ENCODE measurements around the gene ATXN1.
A peak's percentile ranks its signal among the peaks of the same experiment; 100 is the strongest.

The ATXN1 gene

GRCh38 chr6:16760516-16761470 lies at the start of gene ATXN1:
ATXN1 (minus strand) TSS chr6:16761460.
- DNase-seq (ENCODE audit: low read depth) = no peak
- peak within 1 kb of the TSS; percentile 87 for H3K4me3 ChIP-seq (ENCODE audit: low read depth, low read length)

- H3K4me3 ChIP-seq (ENCODE audit: low read depth, low read length) = no peak overlapping the region
- no peak for DNase-seq (ENCODE audit: low read depth)
Measured at GRCh38 chr6:16810411-16810810, 49.2 kb upstream of the ATXN1 start.

GRCh38 chr6:16809753-16810358 lies 48.6 kb upstream of the ATXN1 start:
- no peak for DNase-seq (ENCODE audit: low read depth)
- H3K4me3 ChIP-seq (ENCODE audit: low read depth, low read length) = no peak overlapping the region

GRCh38 chr6:16807956-16808355 lies 46.7 kb upstream of the ATXN1 start:
- no peak overlapping the region for H3K4me3 ChIP-seq (ENCODE audit: low read depth, low read length)
- no peak for DNase-seq (ENCODE audit: low read depth)

- no peak for DNase-seq (ENCODE audit: low read depth)
Measured at GRCh38 chr6:16806363-16806762, 45.1 kb upstream of the ATXN1 start.

GRCh38 chr6:16805243-16805950 lies 44.1 kb upstream of the ATXN1 start:
- no peak for DNase-seq (ENCODE audit: low read depth)
- no peak overlapping the region for H3K4me3 ChIP-seq (ENCODE audit: low read depth, low read length)

More at GRCh38 chr6:16806363-16806762, 45.1 kb upstream of the ATXN1 start:
- H3K4me3 ChIP-seq (ENCODE audit: low read depth, low read length) = no peak overlapping the region

- no peak for DNase-seq (ENCODE audit: low read depth)
- H3K4me3 ChIP-seq (ENCODE audit: low read depth, low read length) = no peak overlapping the region
Measured at GRCh38 chr6:16804546-16805242, 43.4 kb upstream of the ATXN1 start.

GRCh38 chr6:16803294-16804200 lies 42.3 kb upstream of the ATXN1 start:
- no peak overlapping the region for H3K4me3 ChIP-seq (ENCODE audit: low read depth, low read length)
- DNase-seq (ENCODE audit: low read depth) = peak; percentile 39

GRCh38 chr6:16802071-16802470 lies 40.8 kb upstream of the ATXN1 start:
- peak; percentile 47 for DNase-seq (ENCODE audit: low read depth)
- H3K4me3 ChIP-seq (ENCODE audit: low read depth, low read length) = no peak overlapping the region

- DNase-seq (ENCODE audit: low read depth) = no peak
Measured at GRCh38 chr6:16800942-16801341, 39.7 kb upstream of the ATXN1 start.

GRCh38 chr6:16800341-16800740 lies 39.1 kb upstream of the ATXN1 start:
- DNase-seq (ENCODE audit: low read depth) = no peak
- no peak overlapping the region for H3K4me3 ChIP-seq (ENCODE audit: low read depth, low read length)

More at GRCh38 chr6:16800942-16801341, 39.7 kb upstream of the ATXN1 start:
- no peak overlapping the region for H3K4me3 ChIP-seq (ENCODE audit: low read depth, low read length)

GRCh38 chr6:16799279-16800193 lies 38.3 kb upstream of the ATXN1 start:
- no peak overlapping the region for H3K4me3 ChIP-seq (ENCODE audit: low read depth, low read length)
- DNase-seq (ENCODE audit: low read depth) = no peak

GRCh38 chr6:16793828-16794412 lies 32.7 kb upstream of the ATXN1 start:
- DNase-seq (ENCODE audit: low read depth) = no peak
- no peak overlapping the region for H3K4me3 ChIP-seq (ENCODE audit: low read depth, low read length)

GRCh38 chr6:16789329-16790038 lies 28.2 kb upstream of the ATXN1 start:
- no peak for DNase-seq (ENCODE audit: low read depth)
- no peak overlapping the region for H3K4me3 ChIP-seq (ENCODE audit: low read depth, low read length)

GRCh38 chr6:16787128-16787682 lies 25.9 kb upstream of the ATXN1 start:
- no peak overlapping the region for H3K4me3 ChIP-seq (ENCODE audit: low read depth, low read length)
- no peak for DNase-seq (ENCODE audit: low read depth)

- no peak for DNase-seq (ENCODE audit: low read depth)
- no peak overlapping the region for H3K4me3 ChIP-seq (ENCODE audit: low read depth, low read length)
Measured at GRCh38 chr6:16785496-16785895, 24.2 kb upstream of the ATXN1 start.
